Measurements from ENCODE around the gene C16orf82. TPM values are rescaled to one million over a fixed set of nuclear protein-coding genes. Genes with fewer than 3 reads are reported as not detected.

C16orf82 gene
- total RNA-seq, 1 experiment from 2014 or later: not detected

DNA sequence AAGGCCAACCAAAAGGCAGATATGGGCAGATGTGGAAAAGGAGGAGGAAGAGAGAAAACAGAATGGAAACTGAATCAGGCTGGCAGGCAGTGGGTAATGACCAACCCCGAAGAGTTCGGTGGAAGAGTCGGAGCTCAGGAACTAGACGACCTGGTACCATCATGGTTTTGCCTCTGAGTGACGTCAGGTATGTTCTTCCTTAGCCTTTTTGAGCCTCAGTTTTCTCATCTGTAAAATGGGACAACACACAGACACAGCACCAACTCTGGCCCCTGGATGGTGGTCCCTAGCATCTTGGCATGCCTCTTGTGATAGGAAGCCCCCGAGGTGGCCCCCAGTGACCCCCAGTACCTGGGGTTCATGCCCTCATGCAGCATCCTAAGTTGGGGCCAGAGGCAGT lies 37.2 kb upstream of the C16orf82 start:
- H3K4me2 ChIP-seq (ENCODE audit: low read length): no peak overlapping the region
- no peaks in the 10 kb centered on the region for H3K9me2 ChIP-seq (replicated peaks; ENCODE audit: low read length)
- H3K9ac ChIP-seq (ENCODE audit: low read length): no peak overlapping the region
- no peaks in the 10 kb centered on the region for H3F3A ChIP-seq (ENCODE audit: low read length, unreplicated experiment)
- H3K27ac ChIP-seq (ENCODE audit: low read length): no peak overlapping the region
- no peaks in the 10 kb centered on the region for H3K36me3 ChIP-seq (ENCODE audit: low read depth, low read length)
- no peak for ATAC-seq
- no peak for TF ChIP-seq EZH2 (IDR thresholded peaks at IDR 0.05; ENCODE audit: low read length, unreplicated experiment)
- TF ChIP-seq, protein P1, sequence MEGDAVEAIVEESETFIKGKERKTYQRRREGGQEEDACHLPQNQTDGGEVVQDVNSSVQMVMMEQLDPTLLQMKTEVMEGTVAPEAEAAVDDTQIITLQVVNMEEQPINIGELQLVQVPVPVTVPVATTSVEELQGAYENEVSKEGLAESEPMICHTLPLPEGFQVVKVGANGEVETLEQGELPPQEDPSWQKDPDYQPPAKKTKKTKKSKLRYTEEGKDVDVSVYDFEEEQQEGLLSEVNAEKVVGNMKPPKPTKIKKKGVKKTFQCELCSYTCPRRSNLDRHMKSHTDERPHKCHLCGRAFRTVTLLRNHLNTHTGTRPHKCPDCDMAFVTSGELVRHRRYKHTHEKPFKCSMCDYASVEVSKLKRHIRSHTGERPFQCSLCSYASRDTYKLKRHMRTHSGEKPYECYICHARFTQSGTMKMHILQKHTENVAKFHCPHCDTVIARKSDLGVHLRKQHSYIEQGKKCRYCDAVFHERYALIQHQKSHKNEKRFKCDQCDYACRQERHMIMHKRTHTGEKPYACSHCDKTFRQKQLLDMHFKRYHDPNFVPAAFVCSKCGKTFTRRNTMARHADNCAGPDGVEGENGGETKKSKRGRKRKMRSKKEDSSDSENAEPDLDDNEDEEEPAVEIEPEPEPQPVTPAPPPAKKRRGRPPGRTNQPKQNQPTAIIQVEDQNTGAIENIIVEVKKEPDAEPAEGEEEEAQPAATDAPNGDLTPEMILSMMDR (conservative IDR thresholded peaks at IDR 0.05; ENCODE audit: low read depth, low read length): no peak
- no peak for TF ChIP-seq EZH2phosphoT487 (IDR thresholded peaks at IDR 0.05; ENCODE audit: borderline replicate concordance, low read length)
- CTCF ChIA-PET: no interaction called here
- POLR2A ChIA-PET (ENCODE audit: unreplicated experiment): no interaction called here
- BruUV-seq (replicated peaks): no TSS peak
- H3K79me2 ChIP-seq (ENCODE audit: low read length): no peaks in the 10 kb centered on the region
- no peaks in the 10 kb centered on the region for H3K27me3 ChIP-seq (ENCODE audit: low read length)
- H4K20me1 ChIP-seq (ENCODE audit: low read length): no peaks in the 10 kb centered on the region
- DNase-seq: no peak
- H2AFZ ChIP-seq (ENCODE audit: low read length): no peak overlapping the region
- H3K4me3 ChIP-seq (ENCODE audit: low read length): no peak overlapping the region
- no peaks in the 10 kb centered on the region for H3K9me3 ChIP-seq (ENCODE audit: low read length)
- H3K4me1 ChIP-seq (ENCODE audit: insufficient read depth, low read length): no peaks in the 10 kb centered on the region
- intact Hi-C loops (cut with micrococcal nuclease): no loop called here

DNA sequence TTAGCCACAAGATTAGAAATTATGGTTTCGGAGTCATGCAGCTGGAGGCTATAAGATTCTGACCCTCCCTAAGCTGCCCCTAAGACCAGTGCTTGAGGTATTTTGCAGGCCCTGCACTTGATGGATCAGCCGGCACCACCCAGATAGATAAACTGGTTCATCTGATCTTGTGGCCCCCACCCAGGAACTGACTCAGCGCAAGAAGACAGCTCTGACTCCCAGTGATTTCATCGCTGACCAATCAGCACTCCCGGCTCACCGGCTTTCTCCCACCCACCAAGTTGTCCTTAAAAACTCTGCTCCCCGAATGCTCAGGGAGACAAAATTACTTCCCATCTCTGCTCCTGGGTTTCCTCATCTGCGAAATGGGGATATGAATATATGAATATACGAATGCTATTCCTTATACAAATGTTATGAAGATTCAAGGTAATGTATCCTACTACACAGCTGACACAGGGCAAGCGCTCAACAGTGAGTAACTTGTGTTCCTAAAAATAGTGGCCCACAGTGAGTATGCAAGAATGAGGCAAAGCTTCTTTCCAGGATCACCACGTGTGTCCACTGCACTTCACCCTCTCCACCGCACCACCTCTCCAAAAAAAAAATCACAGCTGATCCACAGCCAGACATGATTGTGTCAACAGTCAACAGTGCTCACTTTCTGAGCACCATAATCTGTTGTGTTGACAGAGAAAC lies 33.3 kb upstream of the C16orf82 start:
- DNase-seq: no peak
- no peaks in the 10 kb centered on the region for H3K4me1 ChIP-seq (ENCODE audit: insufficient read depth, low read length)
- no peaks in the 10 kb centered on the region for H3K36me3 ChIP-seq (ENCODE audit: low read depth, low read length)
- H3K9me3 ChIP-seq (ENCODE audit: low read length): no peaks in the 10 kb centered on the region
- no peak overlapping the region for H3K4me3 ChIP-seq (ENCODE audit: low read length)
- H3K9me2 ChIP-seq (replicated peaks; ENCODE audit: low read length): no peaks in the 10 kb centered on the region
- CTCF ChIA-PET: no interaction called here
- H3K4me2 ChIP-seq (ENCODE audit: low read length): no peak overlapping the region
- no peaks in the 10 kb centered on the region for H3K79me2 ChIP-seq (ENCODE audit: low read length)
- H3F3A ChIP-seq (ENCODE audit: low read length, unreplicated experiment): no peaks in the 10 kb centered on the region
- no peaks in the 10 kb centered on the region for H4K20me1 ChIP-seq (ENCODE audit: low read length)
- H3K27ac ChIP-seq (ENCODE audit: low read length): no peak overlapping the region
- intact Hi-C loops (cut with micrococcal nuclease): no loop called here
- no peak overlapping the region for H3K9ac ChIP-seq (ENCODE audit: low read length)
- no TSS peak for BruUV-seq (replicated peaks)
- ATAC-seq: no peak
- no peaks in the 10 kb centered on the region for H3K27me3 ChIP-seq (ENCODE audit: low read length)
- H2AFZ ChIP-seq (ENCODE audit: low read length): no peak overlapping the region
- POLR2A ChIA-PET (ENCODE audit: unreplicated experiment): no interaction called here
- TF ChIP-seq, protein P1 (conservative IDR thresholded peaks at IDR 0.05; ENCODE audit: low read depth, low read length): no peak
- TF ChIP-seq EZH2 (IDR thresholded peaks at IDR 0.05; ENCODE audit: low read length, unreplicated experiment) (no peak), EZH2phosphoT487 (IDR thresholded peaks at IDR 0.05; ENCODE audit: borderline replicate concordance, low read length) (no peak)

DNA sequence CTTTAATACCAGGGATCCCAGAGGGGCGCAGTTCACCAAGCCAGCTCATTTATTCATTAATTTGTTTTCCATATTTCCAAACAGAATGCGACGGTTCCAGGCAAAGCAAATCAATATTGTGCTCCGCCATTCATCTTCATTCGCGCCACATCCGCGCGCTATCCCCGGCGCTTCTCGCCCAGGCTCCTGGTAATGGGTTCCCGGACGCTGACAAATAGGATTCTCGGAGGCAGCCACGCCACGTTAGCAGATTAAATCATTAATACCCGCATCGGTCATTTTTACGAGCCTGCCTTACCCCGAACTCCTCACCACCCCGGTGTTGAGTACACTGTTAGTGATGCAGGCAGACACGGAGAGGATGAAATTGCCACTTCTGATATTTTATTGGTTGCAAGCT lies 26.0 kb upstream of the C16orf82 start:
- POLR2A ChIA-PET (ENCODE audit: unreplicated experiment): no interaction called here
- BruUV-seq (replicated peaks): no TSS peak
- DNase-seq (no peak), ATAC-seq (no peak)
- CTCF ChIA-PET: no interaction called here
- Histone ChIP-seq H3K4me2 (ENCODE audit: low read length) (no peak overlapping the region), H3K27me3 (ENCODE audit: low read length) (no peaks in the 10 kb centered on the region), H3K9me3 (ENCODE audit: low read length) (no peaks in the 10 kb centered on the region), H3K9ac (ENCODE audit: low read length) (no peak overlapping the region), H3F3A (ENCODE audit: low read length, unreplicated experiment) (no peaks in the 10 kb centered on the region), H4K20me1 (ENCODE audit: low read length) (no peaks in the 10 kb centered on the region), H3K36me3 (ENCODE audit: low read depth, low read length) (no peaks in the 10 kb centered on the region), H3K9me2 (replicated peaks; ENCODE audit: low read length) (no peaks in the 10 kb centered on the region), H3K79me2 (ENCODE audit: low read length) (no peaks in the 10 kb centered on the region), H3K27ac (ENCODE audit: low read length) (no peak overlapping the region), H3K4me3 (ENCODE audit: low read length) (no peak overlapping the region), H2AFZ (ENCODE audit: low read length) (no peak overlapping the region), H3K4me1 (ENCODE audit: insufficient read depth, low read length) (no peaks in the 10 kb centered on the region)
- TF ChIP-seq EZH2 (IDR thresholded peaks at IDR 0.05; ENCODE audit: low read length, unreplicated experiment) (no peak), EZH2phosphoT487 (IDR thresholded peaks at IDR 0.05; ENCODE audit: borderline replicate concordance, low read length) (no peak)
- TF ChIP-seq, protein P1 (conservative IDR thresholded peaks at IDR 0.05; ENCODE audit: low read depth, low read length): no peak
- intact Hi-C loops (cut with micrococcal nuclease): no loop called here

Measured in PC-3 (cell line).